GM19099 (cell line): ENCODE results near the gene TNPO3.

ENCODE experiments used
- POLR2A ChIP-seq: IDR thresholded peaks from 3 replicates; pipeline ENCODE4 v1.6.1; 2011; ENCODE audit warnings: low read depth; ENCODE audit not compliant: insufficient read length; ENCODE audit errors: extremely low read depth

The TNPO3 gene

GRCh38 chr7:129045682-129046081 lies 9.2 kb downstream of the TNPO3 start:
- no peak for TF ChIP-seq POLR2A

GRCh38 chr7:129043012-129043411 lies 11.9 kb downstream of the TNPO3 start:
- no peak for TF ChIP-seq POLR2A

- no peak for TF ChIP-seq POLR2A
Observed at GRCh38 chr7:129041142-129042085, 13.5 kb downstream of the TNPO3 start.

- no peak for TF ChIP-seq POLR2A
Observed at GRCh38 chr7:129037585-129037984, 17.3 kb downstream of the TNPO3 start.

GRCh38 chr7:129032017-129032416 lies 22.9 kb downstream of the TNPO3 start:
- no peak for TF ChIP-seq POLR2A

- no peak for TF ChIP-seq POLR2A
Observed at GRCh38 chr7:129030440-129030839, 24.5 kb downstream of the TNPO3 start.

- no peak for TF ChIP-seq POLR2A
Observed at GRCh38 chr7:129024125-129024524, 30.8 kb downstream of the TNPO3 start.

GRCh38 chr7:129021656-129022055 lies 33.3 kb downstream of the TNPO3 start:
- no peak for TF ChIP-seq POLR2A

GRCh38 chr7:129017933-129018538 lies 36.9 kb downstream of the TNPO3 start:
- TF ChIP-seq POLR2A = no peak

- no peak for TF ChIP-seq POLR2A
Observed at GRCh38 chr7:129017264-129017663, 37.6 kb downstream of the TNPO3 start.

- TF ChIP-seq POLR2A = no peak
Observed at GRCh38 chr7:129014501-129015101, 40.3 kb downstream of the TNPO3 start.

- TF ChIP-seq POLR2A = no peak
Observed at GRCh38 chr7:129013048-129013724, 41.7 kb downstream of the TNPO3 start.

GRCh38 chr7:129012641-129013040 lies 42.3 kb downstream of the TNPO3 start:
- TF ChIP-seq POLR2A = no peak

GRCh38 chr7:129010075-129010474 lies 44.8 kb downstream of the TNPO3 start:
- no peak for TF ChIP-seq POLR2A

- no peak for TF ChIP-seq POLR2A
Observed at GRCh38 chr7:129009437-129009836, 45.5 kb downstream of the TNPO3 start.
